NCI-H2029 treated with DMSO at 0.1 percent for 48 hours (cell line): Measurements from ENCODE around the gene KRT77.

Source experiments
- DNase-seq: peaks from one replicate; lab custom pipeline; 2025; lab: John Stamatoyannopoulos, UW

Gene KRT77

DNA sequence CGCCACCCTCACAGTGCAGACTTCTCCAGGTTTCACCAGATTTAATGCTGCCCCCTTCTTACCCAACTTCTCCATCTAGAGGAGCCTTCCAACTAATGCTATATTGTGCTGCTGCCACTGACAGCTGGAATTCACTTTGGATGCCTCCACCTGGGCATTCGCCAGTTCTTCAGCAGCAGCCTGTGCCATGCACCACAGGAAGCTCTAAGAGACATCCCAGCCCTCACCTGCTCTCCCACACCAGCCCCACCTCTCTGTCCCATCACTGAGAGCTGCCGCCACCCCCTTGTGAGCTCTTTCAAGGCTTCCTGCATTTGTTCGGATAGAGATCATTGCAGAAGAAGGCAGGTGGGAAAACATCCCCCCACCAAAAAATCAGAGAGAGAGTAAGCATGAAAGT is 46.7 kb downstream of the KRT77 start:
- no peak for DNase-seq

DNA sequence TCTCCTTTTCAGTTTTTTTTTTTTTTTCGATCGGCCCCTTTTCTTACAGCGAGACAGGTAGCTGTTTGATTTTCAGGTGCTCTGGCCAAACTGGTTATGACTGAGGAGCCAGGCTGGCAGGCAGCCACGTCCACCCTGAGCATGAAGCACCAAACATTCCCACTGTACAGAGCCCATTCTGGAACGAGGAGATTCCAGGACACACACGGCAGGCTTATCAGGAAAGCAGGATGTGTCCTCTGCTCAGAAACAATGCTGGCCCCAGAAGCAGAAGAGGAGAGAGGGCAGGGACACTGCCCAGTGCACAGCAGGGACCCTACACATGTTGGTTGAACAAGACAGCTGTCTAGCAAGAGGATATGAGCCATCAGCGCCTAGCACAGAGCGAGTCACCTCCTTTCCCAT is 47.6 kb downstream of the KRT77 start:
- peak; percentile 82 for DNase-seq

DNA sequence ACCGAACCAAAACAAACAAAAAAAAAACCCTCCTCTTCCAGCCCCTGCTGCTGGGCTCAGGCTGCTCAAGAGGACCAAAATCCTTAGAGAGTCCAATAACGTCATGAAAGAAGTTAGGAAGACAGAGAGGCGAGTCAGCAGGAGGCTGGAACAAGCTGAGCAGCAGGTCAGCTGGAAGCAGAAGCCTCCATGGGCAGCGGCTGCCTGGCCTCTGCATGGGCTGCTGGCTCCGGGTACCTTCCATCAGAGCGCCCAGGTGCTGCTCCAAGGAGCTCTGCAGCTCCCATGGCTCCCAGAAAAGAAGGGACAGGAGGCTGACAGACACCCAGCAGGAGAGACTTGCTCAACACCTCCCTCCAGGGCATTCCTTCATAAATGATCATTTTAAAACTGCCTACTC is 48.1 kb downstream of the KRT77 start:
- DNase-seq, result peak; percentile 59

DNA sequence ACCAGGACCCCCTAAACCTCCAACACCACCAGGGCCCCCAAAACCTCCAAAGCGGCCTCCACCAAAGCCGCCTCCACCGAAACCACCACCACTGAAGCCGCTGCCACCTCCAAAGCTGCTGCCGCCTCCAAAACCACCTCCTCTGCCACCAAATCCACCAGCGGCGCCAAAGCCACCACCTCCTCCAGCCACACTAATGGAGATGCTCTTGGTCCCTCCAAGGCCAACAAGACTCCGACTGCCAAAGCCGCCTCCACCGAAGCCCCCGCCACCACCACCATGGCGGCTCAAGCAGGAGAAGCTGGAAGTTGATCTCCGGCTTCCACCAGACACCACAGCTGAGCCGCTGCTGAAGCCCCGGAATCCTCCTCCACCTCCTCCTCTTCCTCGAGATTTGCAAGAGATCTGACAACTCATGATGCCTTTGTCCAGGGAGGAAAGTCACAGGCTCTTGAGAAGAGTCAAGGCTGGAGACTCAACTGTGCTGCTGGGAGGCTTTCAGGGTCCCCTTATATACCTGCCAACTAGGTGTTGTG is 51.5 kb downstream of the KRT77 start, which contains the start of gene KRT2:
Gene KRT2, minus strand, starts transcription at position 486 of the 536 bp plus-strand sequence. Its CDS starts 69 bp downstream, at position 417.
- DNase-seq, result no peak

DNA sequence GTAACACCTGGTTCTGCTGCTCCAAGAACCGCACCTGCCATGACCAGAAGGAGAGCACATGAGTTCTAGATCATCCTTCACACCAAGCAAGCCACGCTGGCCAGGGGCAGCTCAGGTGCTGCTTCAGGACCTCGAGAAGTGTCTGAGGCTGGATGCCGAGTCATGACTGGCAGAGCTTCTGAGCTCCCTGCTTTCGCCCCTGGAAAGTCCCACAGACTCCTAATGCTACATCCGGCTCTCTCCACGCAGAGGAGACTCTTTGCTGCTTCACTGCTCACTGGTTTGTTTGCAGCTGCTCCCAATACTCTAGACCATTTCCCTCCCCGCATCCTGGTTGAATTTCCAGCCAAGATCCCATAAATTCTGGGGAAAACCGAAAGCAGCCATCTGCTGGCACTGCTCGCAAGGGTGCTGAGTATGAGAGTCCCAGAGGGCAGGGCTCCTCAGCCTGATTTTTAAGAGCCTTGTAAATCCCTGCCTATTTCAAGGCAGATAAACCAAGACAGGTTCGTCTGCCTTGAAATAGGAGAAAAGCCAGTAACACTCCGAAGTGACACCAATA is 52.7 kb downstream of the KRT77 start:
- peak; percentile 5 for DNase-seq

DNA sequence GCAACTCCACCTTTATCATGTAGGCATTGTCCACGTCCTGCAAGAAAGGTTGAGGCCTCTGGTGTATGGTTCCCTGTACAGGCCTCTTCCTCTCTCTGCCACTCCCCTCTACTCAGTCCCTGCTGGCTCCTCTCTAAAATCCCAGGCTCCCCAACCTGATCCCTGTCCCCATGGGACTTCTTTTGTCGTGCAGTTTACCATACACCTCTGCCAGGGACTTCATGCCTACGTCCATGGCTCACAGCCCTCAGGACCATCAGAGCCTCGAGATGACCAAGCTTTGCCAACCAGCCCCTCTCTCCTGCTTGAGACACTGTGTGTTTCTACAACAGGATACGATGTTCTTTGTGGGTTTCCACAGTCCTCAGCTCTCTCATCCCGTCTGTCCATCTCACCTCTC is 54.3 kb downstream of the KRT77 start:
- no peak for DNase-seq

DNA sequence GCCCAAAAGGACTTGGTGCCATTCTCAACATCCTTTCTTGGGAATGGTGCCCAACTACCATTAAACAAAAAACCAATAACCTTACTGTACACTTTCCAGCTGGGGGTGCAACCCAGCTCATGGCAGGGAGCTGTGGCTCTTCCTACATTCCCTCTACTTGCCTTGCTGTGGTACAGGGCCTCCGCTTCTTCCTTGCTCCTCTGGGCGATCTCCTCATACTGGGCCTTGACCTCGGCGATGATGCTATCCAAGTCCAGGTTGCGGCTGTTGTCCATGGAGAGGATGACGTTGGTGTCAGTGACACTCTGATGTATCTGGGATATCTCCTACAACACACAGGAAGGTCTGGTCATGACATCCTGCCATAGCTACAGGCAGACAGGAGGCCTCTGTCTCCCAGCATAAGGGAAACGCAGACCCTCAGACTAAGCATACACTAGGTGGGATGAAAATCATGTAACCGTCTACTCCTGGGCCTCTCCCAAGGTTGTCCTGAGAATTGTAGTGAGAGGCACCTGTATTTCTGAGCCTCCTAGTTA is 55.2 kb downstream of the KRT77 start:
- no peak for DNase-seq

DNA sequence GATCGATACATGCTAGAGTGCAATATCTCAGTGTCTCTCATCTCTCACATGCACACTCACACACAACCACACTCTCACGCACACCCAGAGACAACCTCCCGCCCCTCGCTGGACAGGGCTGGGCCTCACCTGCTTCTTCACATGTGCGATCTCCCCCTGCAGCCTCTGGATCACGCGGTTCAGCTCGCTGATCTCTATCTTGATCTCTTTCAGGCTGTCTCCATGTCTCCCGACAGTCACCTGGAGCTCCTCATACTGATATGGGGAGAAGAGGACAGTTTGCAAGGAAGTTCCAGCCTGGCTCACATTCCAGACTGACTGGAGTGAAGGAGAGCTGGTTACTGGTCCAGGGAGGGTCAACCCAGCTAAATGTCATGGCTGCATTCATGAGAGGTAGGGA is 55.7 kb downstream of the KRT77 start:
- no peak for DNase-seq

DNA sequence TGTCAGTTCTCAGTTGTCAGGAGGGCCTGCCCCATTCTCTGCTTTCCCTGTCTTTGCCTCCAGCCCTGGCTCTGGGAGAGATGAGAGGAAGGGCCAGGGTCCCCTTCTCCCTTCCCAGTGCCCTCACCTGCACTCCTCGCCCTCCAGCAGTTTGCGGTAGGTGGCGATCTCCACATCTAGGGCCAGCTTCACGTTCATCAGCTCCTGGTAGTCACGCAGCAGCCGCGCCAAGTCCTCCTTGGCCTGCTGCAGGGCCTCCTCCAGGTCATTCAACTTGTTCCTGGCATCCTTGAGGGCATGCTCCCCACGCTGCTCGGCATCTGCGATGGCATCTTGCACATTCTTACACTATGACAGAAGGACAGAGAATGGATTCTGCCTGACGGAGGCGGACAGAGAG is 56.7 kb downstream of the KRT77 start:
- no peak for DNase-seq

DNA sequence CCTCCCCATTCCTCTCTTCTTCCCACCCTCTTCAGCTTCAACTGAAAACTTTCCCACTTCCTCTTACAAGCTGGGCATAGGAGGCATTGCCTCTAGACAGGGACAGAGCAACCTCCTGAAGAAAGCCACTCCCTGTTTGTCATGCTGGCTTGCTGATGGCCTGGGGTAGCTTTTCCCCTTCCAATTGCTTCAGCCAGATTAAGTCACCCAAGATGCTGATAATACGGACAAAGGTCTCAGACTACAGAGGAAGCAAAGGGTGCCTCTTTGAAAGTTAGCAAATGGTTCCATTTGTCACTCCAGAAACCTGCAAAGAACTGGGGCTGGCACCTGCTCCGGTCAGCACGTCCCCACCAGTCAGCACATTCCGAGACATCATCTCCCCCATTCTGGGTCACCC is 57.3 kb downstream of the KRT77 start:
- no peak for DNase-seq

DNA sequence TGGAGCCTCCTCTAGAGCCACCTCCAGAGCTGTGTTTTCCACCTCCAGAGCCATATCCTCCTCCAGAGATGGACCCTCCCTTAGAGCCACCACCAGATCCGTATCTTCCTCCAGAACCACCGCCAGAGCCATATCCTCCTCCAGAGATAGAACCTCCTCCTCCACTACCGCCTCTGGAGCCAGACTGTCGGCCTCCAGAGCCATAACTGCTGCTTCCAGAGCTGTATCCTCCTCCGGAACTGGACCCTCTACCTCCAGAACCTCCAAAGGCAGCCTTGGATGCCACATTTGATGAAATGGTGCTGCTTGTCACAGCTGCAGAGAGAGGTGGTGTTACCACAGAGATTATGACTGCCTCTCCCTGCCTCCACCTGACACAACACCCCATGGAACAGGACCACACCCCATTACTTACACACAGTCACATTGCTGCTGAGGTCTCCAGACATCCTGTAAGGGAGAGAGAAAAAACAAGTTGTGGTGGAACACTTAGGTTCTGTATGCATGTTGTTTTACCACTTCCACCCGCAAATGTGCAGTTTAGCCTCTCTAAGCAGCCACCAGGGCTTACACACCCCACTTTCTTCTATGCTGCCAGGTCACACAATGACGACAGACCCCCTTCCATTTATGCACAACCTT is 58.1 kb downstream of the KRT77 start:
- no peak for DNase-seq

DNA sequence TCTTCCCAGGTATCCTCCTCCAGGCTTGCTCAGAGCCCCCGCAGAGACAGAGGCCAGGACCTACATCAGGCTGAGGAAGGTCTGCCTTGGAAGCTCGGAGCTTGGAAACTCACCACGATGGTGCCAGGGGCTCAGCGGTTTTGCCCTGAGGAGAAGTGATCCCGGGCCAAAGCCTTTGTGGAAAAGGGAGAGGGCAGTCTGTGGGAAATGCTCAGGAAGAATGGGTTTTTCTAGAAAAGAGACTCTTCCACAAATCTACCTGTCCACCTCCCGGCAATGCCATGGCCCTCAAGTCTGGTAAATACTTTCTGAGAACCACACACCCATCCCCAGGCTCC is 59.3 kb downstream of the KRT77 start:
- no peak for DNase-seq

DNA sequence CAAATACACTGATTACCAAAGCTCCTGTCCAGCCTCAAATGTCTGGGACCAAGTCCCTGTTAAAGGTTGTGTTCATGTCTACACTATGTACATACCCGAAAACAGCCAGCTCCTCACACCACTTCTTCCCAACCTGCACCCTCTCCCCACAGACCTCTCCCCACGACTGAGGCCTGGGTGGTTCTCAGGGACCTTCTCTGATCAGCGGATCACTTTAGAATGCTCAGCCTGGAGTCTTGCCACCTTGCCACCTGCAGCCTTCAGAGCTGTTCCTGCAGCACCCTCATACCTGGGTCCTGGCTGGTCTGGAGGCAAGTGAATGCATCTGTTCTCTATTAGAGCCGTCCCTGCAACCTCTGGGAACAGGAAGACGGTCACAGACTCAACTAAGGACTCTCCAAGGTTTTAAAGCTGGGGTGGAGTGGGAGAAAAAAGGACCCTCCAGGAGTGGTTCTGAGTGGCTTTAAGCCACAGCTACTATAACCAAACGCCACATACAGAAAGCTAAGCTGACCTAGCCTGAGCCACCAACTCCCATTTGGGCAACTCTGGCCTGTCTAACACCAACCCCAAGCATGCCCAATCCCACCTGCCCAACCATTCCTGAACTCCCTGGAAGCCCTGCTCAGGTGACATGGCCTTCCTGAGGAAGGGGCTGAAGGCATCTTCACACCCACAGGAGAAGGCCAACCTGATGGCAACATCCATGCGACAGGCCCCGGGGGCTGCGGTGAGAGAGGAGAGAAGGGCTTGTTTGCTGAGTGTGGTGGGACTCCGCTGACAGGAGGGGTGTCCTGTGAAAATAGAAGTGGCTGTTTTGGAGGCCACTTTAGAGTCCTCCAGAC is 59.9 kb downstream of the KRT77 start:
- DNase-seq, result no peak

DNA sequence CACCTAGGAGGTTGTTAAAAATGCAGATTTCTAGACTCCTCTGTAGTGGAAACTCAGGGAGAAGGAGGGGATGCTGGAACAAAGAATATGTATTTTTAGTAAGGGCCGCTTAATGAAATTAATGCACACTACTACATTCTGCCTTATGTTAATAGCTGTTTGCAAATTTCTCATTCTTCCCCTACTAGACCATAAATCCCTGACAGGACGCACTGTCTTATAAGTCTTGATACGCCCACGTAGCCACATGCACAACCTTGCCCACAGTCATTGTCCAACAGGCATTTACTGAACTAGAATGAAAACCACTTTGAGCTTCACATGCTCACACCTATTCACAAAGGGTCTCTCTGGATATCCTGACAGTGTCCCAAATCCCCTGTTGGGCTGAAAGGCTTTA is 61.9 kb downstream of the KRT77 start:
- no peak for DNase-seq
